Motor neuron (in vitro differentiated cells): Measurements from ENCODE around the gene TNIK. TPM values are rescaled to one million over a fixed set of nuclear protein-coding genes. Genes with fewer than 3 reads are reported as not detected.
A peak's percentile ranks its signal among the peaks of the same experiment; 100 is the strongest.

Experiments
- ATAC-seq, 8 experiments: fragments of 200-7000 bp; cut with Tn5 transposase; replicated peaks in 6 of 8; 2 replicates each; pipeline ENCODE4 v1.8.0; 2021; ENCODE audit warnings: mild to moderate bottlenecking in 8 of 8, moderate library complexity in 8 of 8
- H3K27ac ChIP-seq, 2 donors: fragments of 250-450 bp; sonication (Bioruptor Pico); 2 replicates each; pipeline ENCODE4 v1.9.0; 2021; ENCODE audit warnings: antibody characterized with exemption in 2 of 2, mild to moderate bottlenecking in 2 of 2, moderate library complexity in 1 of 2
- H3K4me1 ChIP-seq, 2 donors: fragments of 250-450 bp; sonication (Bioruptor Pico); replicated peaks in 1 of 2; 2 replicates each; pipeline ENCODE4 v1.6.1; 2021; ENCODE audit warnings: antibody characterized with exemption in 2 of 2, mild to moderate bottlenecking in 2 of 2, moderate library complexity in 1 of 2
- H3K4me3 ChIP-seq, 5 donors: fragments of 250-450 bp; sonication (Bioruptor Pico); 2 replicates each; pipeline ENCODE4 v1.9.0; 2021; ENCODE audit warnings: antibody characterized with exemption in 5 of 5, mild to moderate bottlenecking in 5 of 5, moderate library complexity in 4 of 5
- WGBS, 10 experiments: fragments of 450-650 bp; shearing (Covaris generic); methylation state at CpG; one replicate each; pipeline ENCODE4 v1.0.0; 2022; 5-methylcytosine and 5-hydroxymethylcytosine counted together
- in situ Hi-C, 9 experiments: fragments of 400-800 bp; cut with MboI; loops; one replicate each; pipeline ENCODE4 v1.15.0; 2021; ENCODE audit warnings: low sequenced_read_pairs in 9 of 9, low pct_unique_long_range_greater_than_20kb in 2 of 9; ENCODE audit not compliant: unreplicated experiment in 9 of 9
- total RNA-seq, 8 experiments: library from RNA; unstranded; fragments of 300-600 nt; gene quantifications; 2 replicates each; pipeline versions ENCODE4 v1.2.3 to v1.2.4, GENCODE V29; 2022

The TNIK gene
- total RNA-seq, 8 experiments from 2014 or later = 0.87 to 76.5 (median 23.3) TPM

DNA sequence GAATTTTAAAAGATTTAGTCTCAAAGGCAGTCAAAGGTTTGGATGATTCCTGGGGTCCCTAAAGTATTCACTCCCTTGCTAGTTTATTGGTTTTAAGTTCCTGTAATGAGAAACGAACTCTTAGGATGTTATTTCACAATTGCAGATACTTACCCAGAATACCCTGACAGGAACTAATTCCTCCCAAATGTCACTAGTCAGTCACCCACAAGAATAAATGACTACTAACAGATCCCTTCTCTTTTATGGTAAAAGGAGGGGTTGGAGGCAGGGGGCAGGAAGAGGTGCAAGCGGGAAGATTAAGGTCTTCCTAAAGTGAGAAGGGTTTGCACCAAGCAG lies 259.5 kb downstream of the TNIK start:
- in situ Hi-C loops = no loop called here

DNA sequence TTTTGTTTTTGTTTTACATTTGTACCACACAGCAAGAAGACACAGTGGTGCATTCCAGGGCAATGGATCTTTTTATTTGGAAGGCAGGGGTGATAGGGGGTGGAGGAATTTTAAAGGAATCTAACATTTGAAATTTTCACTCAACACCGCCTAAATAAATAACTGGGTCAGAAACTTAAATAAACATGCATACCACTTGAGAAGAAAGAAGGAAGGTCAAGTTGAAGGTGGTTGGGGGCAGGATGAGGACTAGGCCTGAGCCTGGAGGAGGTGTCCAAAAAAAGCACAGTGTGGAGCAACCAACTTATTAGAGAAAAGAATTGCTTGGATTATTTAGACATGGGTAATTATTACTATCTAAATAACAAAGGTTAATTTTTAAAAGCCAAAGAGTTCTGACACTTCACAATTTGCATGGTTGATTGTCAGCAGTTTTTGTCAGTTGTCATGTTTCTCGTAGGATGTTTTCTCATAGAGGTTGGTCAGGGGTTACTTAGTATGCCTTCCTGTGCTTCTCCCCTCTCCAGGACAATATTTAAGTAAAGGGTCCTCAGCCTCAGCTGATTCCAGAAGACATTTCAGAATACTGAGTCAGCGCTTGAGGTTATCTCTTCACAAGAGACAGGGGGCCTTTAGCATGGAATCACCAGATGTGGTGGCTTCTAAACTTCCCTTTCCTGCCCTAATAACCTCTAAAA lies 260.0 kb downstream of the TNIK start:
- WGBS, 10 experiments = 60 to 100% (median 92%) methylated on average over 1 to 3 of the region's 3 CpGs
- H3K4me1 ChIP-seq = no peaks in the 10 kb centered on the region
- in situ Hi-C loops = no loop called here
- H3K4me3 ChIP-seq = no peak overlapping the region
- no peak overlapping the region for H3K27ac ChIP-seq
- no peak for ATAC-seq

More for the DNA sequence above, 259.5 kb downstream of the TNIK start:
- ATAC-seq = no peak
- WGBS, 10 experiments = 20 to 100% (median 80%) methylated on average over 1 to 2 of the region's 2 CpGs; no CpG with 5 or more reads in 2 of the 10 experiments
- Histone ChIP-seq H3K4me3 (no peak overlapping the region), H3K27ac (no peak overlapping the region), H3K4me1 (no peaks in the 10 kb centered on the region)

DNA sequence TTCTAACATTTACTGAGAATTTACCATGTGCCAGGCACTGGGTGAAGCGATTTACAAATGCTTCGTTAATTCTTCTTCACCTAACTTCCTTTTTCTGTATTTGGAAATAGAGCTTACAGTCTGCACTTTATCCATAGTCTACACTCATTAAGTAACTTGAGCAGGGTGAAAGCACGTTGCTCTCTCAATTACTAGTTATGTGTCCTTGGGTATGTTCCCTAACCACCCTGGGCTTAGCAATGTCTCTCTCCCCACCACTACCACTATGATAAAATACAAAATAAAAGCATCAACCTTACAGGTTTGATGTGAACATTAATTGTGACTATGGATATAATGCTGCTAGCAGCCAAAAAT lies 260.8 kb downstream of the TNIK start:
- WGBS, 10 experiments = 33 to 100% (median 78%) methylated on average over 1 to 3 of the region's 3 CpGs; no CpG with 5 or more reads in 1 of the 10 experiments
- no peak overlapping the region for H3K4me3 ChIP-seq
- no peaks in the 10 kb centered on the region for H3K4me1 ChIP-seq
- ATAC-seq = no peak
- no peak overlapping the region for H3K27ac ChIP-seq
- in situ Hi-C loops = loop anchor here in 5 of 9 experiments (25.0 kb wide), 1 partner anchor 363 kb away; no protein-coding TSS in a partner anchor

DNA sequence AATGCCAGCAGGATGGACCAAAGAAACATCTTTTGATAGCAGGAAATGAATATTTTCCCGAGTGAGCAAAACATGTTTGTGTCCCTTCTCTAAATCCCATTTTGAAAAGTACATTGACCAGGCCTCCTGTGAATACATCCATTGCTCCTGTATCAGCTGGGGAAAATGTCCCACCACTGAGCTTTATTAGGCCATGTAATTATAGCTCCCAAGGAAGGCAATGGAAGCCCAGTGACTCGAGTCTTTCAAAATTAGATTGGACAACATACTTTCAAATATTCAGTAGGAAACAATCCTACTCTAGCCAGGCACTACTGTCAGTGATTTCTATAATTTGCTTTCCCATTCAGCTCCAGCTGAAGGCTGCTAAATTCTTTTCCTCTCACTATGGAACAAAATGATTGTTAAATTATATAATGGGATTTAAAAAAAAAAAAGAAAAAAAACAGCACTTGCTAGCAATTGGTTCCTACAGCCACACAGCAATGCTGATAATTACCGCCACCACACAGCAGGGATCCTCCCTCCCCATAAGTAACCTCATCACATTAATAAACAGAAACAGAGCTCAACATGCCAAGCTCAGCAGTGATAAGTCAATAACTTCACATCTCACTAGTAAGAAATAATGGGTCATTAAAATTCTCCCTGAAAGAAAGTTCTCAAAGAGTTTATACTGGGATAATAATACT lies 261.3 kb downstream of the TNIK start:
- no peak for ATAC-seq
- 50 to 100% (median 83%) methylated on average over 1 to 3 of the region's 3 CpGs; no CpG with 5 or more reads in 1 of the 10 experiments for WGBS, 10 experiments
- no peaks in the 10 kb centered on the region for H3K4me1 ChIP-seq
- H3K4me3 ChIP-seq = no peak overlapping the region
- H3K27ac ChIP-seq = no peak overlapping the region
- in situ Hi-C loops = loop anchor here in 5 of 9 experiments (25.0 kb wide), 1 partner anchor 363 kb away; no protein-coding TSS in a partner anchor

DNA sequence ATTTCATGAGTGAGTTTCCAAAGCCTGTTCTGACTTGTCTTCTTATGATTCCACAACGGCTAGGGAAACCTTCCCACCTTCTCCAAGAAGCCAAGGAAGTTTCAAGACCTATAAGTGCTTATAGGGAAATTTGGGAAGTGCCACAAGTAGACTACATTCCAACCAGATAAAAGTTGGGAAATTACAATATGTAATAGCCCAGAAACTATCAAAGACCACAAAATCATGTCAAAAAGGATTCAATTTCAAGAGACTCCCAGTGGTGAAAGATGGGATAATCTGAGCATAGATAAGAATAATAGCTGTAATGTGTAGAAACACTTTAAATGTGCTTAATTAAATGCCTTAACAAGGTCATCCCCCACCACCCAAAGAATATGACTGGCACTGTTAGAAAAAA lies 264.5 kb downstream of the TNIK start:
- no peak for ATAC-seq
- WGBS, 10 experiments = 20 to 100% (median 89%) methylated on average over 1 of the region's 1 CpG; no CpG with 5 or more reads in 1 of the 10 experiments
- no peak overlapping the region for H3K27ac ChIP-seq
- in situ Hi-C loops = loop anchor here in 5 of 9 experiments (25.0 kb wide), 1 partner anchor 367 kb away; no protein-coding TSS in a partner anchor
- H3K4me3 ChIP-seq = no peak overlapping the region
- no peaks in the 10 kb centered on the region for H3K4me1 ChIP-seq

DNA sequence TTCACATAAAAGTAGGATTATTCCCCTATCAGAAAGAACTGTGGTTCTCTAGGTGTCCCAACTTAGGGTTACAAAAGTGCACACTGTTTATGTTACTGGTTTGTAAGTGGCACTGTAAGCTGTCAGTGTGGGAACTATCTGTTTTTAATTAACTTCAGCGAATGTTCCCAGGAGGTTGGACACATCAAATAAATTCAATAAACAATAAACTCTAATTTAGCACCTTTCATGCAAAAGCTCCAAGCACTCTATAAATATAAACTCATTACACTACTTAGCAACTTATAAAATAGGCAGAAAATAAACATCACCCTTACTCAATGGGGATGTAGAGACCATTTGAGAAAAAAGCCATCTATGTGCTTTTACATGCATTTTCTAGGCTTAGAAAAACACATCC lies 265.2 kb downstream of the TNIK start:
- no peak overlapping the region for H3K4me3 ChIP-seq
- H3K4me1 ChIP-seq = no peaks in the 10 kb centered on the region
- no peak overlapping the region for H3K27ac ChIP-seq
- in situ Hi-C loops = loop anchor here in 5 of 9 experiments (25.0 kb wide), 1 partner anchor 367 kb away; no protein-coding TSS in a partner anchor
- WGBS, 10 experiments = 22 to 100% (median 88%) methylated on average over 1 of the region's 1 CpG; no CpG with 5 or more reads in 1 of the 10 experiments
- ATAC-seq = no peak

DNA sequence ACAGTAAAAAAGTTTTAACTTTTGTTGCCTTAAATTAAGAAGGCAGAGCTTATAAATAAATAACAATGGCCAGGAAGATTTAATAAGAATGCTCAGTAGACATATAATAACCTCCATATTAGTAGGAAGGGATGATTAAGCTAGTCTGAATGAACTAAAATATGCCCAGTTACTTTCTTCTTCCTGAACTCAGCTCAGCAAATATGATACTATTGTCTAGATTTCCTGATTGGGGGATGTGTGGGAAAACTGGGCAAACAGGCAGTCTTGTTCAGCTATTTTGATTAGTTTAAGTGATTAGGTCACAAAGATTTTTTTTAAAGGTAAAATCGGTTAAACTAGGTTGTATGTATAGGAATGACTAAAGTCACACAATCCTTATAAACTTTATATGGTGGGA lies 266.5 kb downstream of the TNIK start:
- no peak for ATAC-seq
- H3K27ac ChIP-seq = no peak overlapping the region
- no peak overlapping the region for H3K4me3 ChIP-seq
- WGBS, 10 experiments = 0 to 100% (median 88%) methylated on average over 1 of the region's 1 CpG; no CpG with 5 or more reads in 2 of the 10 experiments
- in situ Hi-C loops = loop anchor here in 5 of 9 experiments (25.0 kb wide), 1 partner anchor 369 kb away; no protein-coding TSS in a partner anchor
- no peaks in the 10 kb centered on the region for H3K4me1 ChIP-seq

DNA sequence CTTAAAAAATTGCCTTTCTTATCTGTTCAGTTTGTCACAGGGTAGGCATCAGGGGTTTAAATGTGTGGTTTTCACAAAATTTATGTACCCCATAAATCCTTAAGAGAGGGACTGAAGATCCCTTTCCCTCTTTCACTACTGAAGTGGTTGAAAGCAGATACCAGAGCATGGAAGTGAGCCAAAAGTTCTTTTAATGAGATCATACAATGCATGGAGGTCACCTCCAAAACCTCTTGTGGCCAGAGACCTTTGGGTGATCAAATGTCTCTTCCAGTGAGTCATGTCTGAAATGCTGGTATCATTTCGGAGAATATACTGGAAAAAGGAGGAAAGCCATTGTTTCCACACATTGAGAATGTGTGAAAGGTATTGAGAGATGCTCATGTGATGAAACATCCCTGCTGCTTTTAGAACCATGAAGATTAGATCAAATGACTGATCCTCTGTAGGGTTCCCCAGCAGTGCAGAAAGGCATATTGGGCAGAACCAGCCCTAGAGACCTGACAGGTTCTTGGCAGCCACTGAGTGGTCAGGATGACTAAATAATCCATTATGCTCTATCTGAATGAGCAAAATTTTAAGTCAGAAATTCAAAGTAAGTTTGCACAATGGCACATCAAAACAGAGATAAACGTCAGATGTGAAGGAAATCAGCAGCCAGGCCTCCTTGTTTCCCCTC lies 267.9 kb downstream of the TNIK start:
- 0 to 100% (median 68%) methylated on average over 1 to 2 of the region's 2 CpGs; no CpG with 5 or more reads in 1 of the 10 experiments for WGBS, 10 experiments
- peak in 2 of 8 experiments; percentile 43 to 69 for ATAC-seq
- Histone ChIP-seq H3K4me1 (no peaks in the 10 kb centered on the region), H3K27ac (no peak overlapping the region), H3K4me3 (no peak overlapping the region)
- in situ Hi-C loops = loop anchor here in 5 of 9 experiments (25.0 kb wide), 1 partner anchor 370 kb away; no protein-coding TSS in a partner anchor

DNA sequence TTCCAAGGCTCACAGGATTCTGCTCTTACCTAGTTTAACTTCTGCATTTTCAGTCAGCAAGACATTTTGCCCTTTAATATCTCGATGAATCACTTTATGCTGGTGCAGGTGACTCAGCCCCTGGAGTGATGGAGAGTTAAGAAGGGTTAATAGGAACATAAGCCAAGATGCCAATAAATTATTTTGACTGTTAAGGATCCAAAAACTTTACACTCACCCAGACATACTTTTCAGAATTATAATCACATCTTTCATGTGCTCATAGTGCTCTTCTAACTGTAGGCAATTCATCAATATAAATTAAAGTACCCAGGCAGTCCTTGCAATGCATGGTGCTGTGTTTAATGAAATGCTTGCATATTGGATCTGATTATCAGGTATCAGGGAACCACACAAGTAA lies 269.5 kb downstream of the TNIK start:
- in situ Hi-C loops = loop anchor here in 5 of 9 experiments (25.0 kb wide), 1 partner anchor 372 kb away; no protein-coding TSS in a partner anchor
- WGBS, 10 experiments = 0 to 100% (median 83%) methylated on average over 1 of the region's 1 CpG; no CpG with 5 or more reads in 1 of the 10 experiments
- Histone ChIP-seq H3K4me3 (no peak overlapping the region), H3K4me1 (no peaks in the 10 kb centered on the region), H3K27ac (no peak overlapping the region)
- ATAC-seq = peak in 1 of 8 experiments; percentile 29

DNA sequence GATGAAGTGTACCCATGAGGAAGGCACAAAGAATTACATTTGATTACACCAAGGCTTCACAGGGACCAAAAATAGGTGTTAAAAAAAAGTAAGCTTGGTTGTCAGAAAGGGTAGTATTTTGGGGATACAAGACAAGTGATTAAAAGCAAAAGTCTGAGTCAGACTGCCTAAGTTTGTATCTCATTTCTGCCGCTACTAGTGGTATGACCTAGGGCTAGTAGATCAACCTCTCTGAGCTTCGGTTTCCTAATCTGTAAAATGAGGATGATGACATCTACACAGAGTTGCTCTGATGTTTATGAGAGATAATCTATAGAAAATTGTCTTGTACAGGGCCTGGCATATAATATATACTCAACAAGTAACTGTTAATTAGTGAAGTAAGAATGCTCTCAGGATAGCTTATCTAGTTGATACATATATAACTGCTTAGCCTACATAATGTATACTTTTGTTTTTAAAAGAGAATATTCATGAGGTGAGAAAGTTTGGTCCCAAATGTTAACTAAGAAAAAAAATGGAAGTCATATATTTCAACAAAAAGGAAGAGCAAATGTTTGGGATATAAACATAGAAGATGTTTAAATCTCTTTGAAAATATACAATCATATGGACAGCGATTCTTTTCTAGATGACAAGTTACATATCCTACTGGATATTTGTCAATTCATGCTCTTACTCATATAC lies 270.7 kb downstream of the TNIK start:
- H3K4me1 ChIP-seq = no peaks in the 10 kb centered on the region
- H3K4me3 ChIP-seq = no peak overlapping the region
- no peak overlapping the region for H3K27ac ChIP-seq
- no peak for ATAC-seq
- WGBS, 10 experiments = 71 to 100% (median 92%) methylated on average over 1 to 3 of the region's 3 CpGs
- in situ Hi-C loops = loop anchor here in 5 of 9 experiments (25.0 kb wide), 1 partner anchor 373 kb away; no protein-coding TSS in a partner anchor

DNA sequence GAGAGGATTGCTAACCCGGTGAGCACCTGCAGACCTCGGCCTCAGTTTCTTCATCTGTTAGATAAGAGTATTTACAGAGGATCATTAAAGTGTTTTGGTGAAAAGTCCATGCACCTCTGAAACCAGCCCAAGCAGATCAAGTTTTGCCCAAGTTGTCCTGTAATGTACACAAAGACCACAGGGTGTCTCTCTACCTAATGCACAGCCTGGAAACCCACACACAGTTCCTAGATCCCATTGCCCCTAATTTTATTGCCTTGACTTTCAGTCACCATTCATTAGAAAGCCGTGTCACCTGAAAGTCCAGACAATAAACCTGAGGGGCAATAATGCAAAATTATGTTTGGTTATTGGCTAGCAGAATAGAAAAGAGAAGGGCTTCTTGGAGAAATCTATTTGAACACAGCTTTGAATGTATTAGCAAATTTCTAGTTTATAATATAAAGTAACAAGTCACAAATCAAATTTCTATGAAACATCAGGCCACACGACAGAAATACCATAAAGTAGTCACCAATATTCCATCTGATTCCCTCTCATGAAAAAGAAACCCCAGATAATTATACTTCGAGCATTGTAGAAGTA lies 272.4 kb downstream of the TNIK start:
- Histone ChIP-seq H3K27ac (no peak overlapping the region), H3K4me1 (no peaks in the 10 kb centered on the region), H3K4me3 (no peak overlapping the region)
- in situ Hi-C loops = loop anchor here in 5 of 9 experiments (25.0 kb wide), 1 partner anchor 375 kb away; no protein-coding TSS in a partner anchor
- 28 to 79% (median 64%) methylated on average over 2 to 5 of the region's 5 CpGs for WGBS, 10 experiments
- peak in 7 of 8 experiments; percentile 30 to 76 (median 50) for ATAC-seq
